K562 (cell line): ENCODE data around the gene DCLK3. TPM values are rescaled to one million over a fixed set of nuclear protein-coding genes. Genes with fewer than 3 reads are reported as not detected.

Experiments
- C11orf30 ChIP-seq: fragments of 450-650 bp; IDR thresholded peaks from 2 replicates; pipeline ENCODE4 v1.6.1; 2016; ENCODE audit warnings: low read depth, mild to moderate bottlenecking
- CHD7 ChIP-seq: fragments of 200-600 bp; sonication (generic); IDR thresholded peaks from one replicate; pipeline ENCODE4 v1.6.1; 2012; ENCODE audit warnings: mild to moderate bottlenecking, low read depth, low read length, inconsistent platforms
- CTCF ChIP-seq, 3 experiments: IDR thresholded peaks in 2 of 3; conservative IDR thresholded peaks in 1 of 3; 2 replicates each; pipeline ENCODE4 v1.5.1; 2011 to 2012; ENCODE audit warnings: low read length in 3 of 3, mild to moderate bottlenecking in 3 of 3, control low read depth in 2 of 3, improper control_type of control experiment in 1 of 3, inconsistent platforms in 1 of 3, low read depth in 1 of 3, mixed read lengths in 1 of 3, moderate library complexity in 1 of 3; ENCODE audit not compliant: insufficient read depth in 2 of 3
- EP400 ChIP-seq: fragments of 450-650 bp; IDR thresholded peaks from 2 replicates; pipeline ENCODE4 v1.6.1; 2017; ENCODE audit warnings: antibody characterized with exemption, mild to moderate bottlenecking, moderate library complexity
- EZH2 ChIP-seq: IDR thresholded peaks from 2 replicates; pipeline ENCODE4 v1.6.1; 2012; ENCODE audit warnings: low read depth, mild to moderate bottlenecking, inconsistent platforms, low read length, borderline replicate concordance
- HDGF ChIP-seq: fragments of 450-650 bp; IDR thresholded peaks from 2 replicates; pipeline ENCODE4 v1.6.1; 2016
- HMBOX1 ChIP-seq: sonication (generic); IDR thresholded peaks from 2 replicates; pipeline ENCODE4 v1.6.1; 2016
- MAFF ChIP-seq: IDR thresholded peaks from 2 replicates; pipeline ENCODE4 v1.6.1; 2012; ENCODE audit warnings: low read length, improper control_type of control experiment
- MEIS2 ChIP-seq: fragments of 450-650 bp; IDR thresholded peaks from 2 replicates; pipeline ENCODE4 v1.6.1; 2014; ENCODE audit warnings: mild to moderate bottlenecking; ENCODE audit not compliant: partially characterized antibody
- NFE2 ChIP-seq: IDR thresholded peaks from 2 replicates; pipeline ENCODE4 v1.6.1; 2014; ENCODE audit warnings: antibody characterized with exemption, low read depth
- RCOR1 ChIP-seq, 2 experiments: IDR thresholded peaks; 2 replicates each; pipeline ENCODE4 v1.6.1; 2012; ENCODE audit warnings: low read depth in 2 of 2, low read length in 2 of 2, borderline replicate concordance in 1 of 2, improper control_type of control experiment in 1 of 2
- ZNF316 ChIP-seq: fragments of 450-650 bp; IDR thresholded peaks from 2 replicates; pipeline ENCODE4 v1.6.1; 2016
- ZNF586 ChIP-seq: fragments of 450-650 bp; formaldehyde crosslinking; conservative IDR thresholded peaks from 2 replicates; pipeline ENCODE4 v1.4.0; 2020; ENCODE audit warnings: mild to moderate bottlenecking, moderate library complexity
- polyA plus RNA-seq, 8 experiments: library from polyadenylated mRNA; depleted of rRNA in 4 of 8; stranded (reverse) in 5 of 8; unstranded in 3 of 8; fragments of >200 nt; fragmentation: Nextera tagmentation in 2 of 8; fragmentation: Illumina TruSeq in 1 of 8; extraction: Ambion mirVana in 2 of 8; extraction: Trizol in 1 of 8; gene quantifications; 2 replicates each; pipeline versions ENCODE4 v1.2.1 to v1.2.3, GENCODE V29; 2011 to 2014; ENCODE audit warnings: inconsistent platforms in 1 of 8, missing spikeins in 1 of 8
- total RNA-seq, 7 experiments: library from RNA; depleted of rRNA in 6 of 7; stranded (reverse); fragments of >200 nt in 6 of 7; fragmentation: Illumina TruSeq in 2 of 7; extraction: Trizol in 2 of 7; gene quantifications; 2 replicates each; pipeline versions ENCODE4 v1.2.1 to v1.2.3, GENCODE V29; 2011 to 2021; ENCODE audit warnings: low replicate concordance in 1 of 7

The DCLK3 gene
- total and polyA plus RNA-seq, 9 of the 15 experiments (the other 6 are each of a cell fraction or from before 2014, with no cell fraction given), result not detected

- no peak for TF ChIP-seq EP400
- TF ChIP-seq NFE2, result peak; percentile 94
- TF ChIP-seq HDGF, result no peak
- TF ChIP-seq MEIS2, result peak; percentile 28
- peak; percentile 78 for TF ChIP-seq C11orf30
- TF ChIP-seq HMBOX1, result peak; percentile 96
- TF ChIP-seq ZNF586 (CRISPR knock-in tag), result no peak
- TF ChIP-seq RCOR1 (IDR thresholded peaks at IDR 0.05; ENCODE audit: borderline replicate concordance in 1 of 2, low read depth in 2 of 2, low read length in 2 of 2), result peak in 1 of 2 experiments; percentile 70; a peak in 2 of 4 replicates
- no peak for TF ChIP-seq CHD7
- TF ChIP-seq EZH2, result no peak
- peak; percentile 43 to 72 (median 66) for TF ChIP-seq CTCF (IDR thresholded peaks at IDR 0.05 in 2 of 3, conservative IDR thresholded peaks at IDR 0.05 in 1 of 3; ENCODE audit: insufficient read depth in 2 of 3, low read depth in 1 of 3, low read length in 3 of 3)
- peak; percentile 51; the same call in 1 of the 2 replicates for TF ChIP-seq MAFF
- peak; percentile 57; the same call in 1 of the 2 replicates for TF ChIP-seq ZNF316
These were observed 56.5 kb downstream of the DCLK3 start (continued) for GRCh38 chr3:36707623-36708409.
